Heart right ventricle (tissue), 16 donors: Measurements from ENCODE around the gene KNDC1. TPM values are rescaled to one million over a fixed set of nuclear protein-coding genes. Genes with fewer than 3 reads are reported as not detected.

Experiments
- ATAC-seq, 8 donors: fragments of 200-7000 bp; cut with Tn5 transposase; one replicate each; pipeline ENCODE4 v1.9.1; 2020; ENCODE audit warnings: mild to moderate bottlenecking in 8 of 8, moderate library complexity in 8 of 8, moderate number of reproducible peaks in 1 of 8
- DNase-seq, 2 donors: peaks; one replicate each; pipeline ENCODE4 v3.0.0-alpha.2; 2020
- H3K27ac ChIP-seq, 10 donors: fragments of 200-600 bp; sonication (generic) in 2 of 10; one replicate each; pipeline versions ENCODE4 v1.5.0 to v1.8.0; 2020 to 2022; ENCODE audit warnings: mild to moderate bottlenecking in 3 of 10
- H3K27me3 ChIP-seq, 7 donors: fragments of 200-600 bp; one replicate each; pipeline ENCODE4 v1.8.0; 2021 to 2022; ENCODE audit warnings: mild to moderate bottlenecking in 2 of 7
- H3K36me3 ChIP-seq, 9 donors: fragments of 200-600 bp; sonication (generic) in 1 of 9; one replicate each; pipeline versions ENCODE4 v1.5.0 to v1.8.0; 2020 to 2022; ENCODE audit warnings: mild to moderate bottlenecking in 2 of 9
- H3K4me1 ChIP-seq, 9 donors: fragments of 200-600 bp; sonication (generic) in 1 of 9; one replicate each; pipeline versions ENCODE4 v1.5.0 to v1.8.0; 2020 to 2022; ENCODE audit warnings: mild to moderate bottlenecking in 4 of 9
- H3K4me3 ChIP-seq, 10 donors: fragments of 200-600 bp; sonication (generic) in 2 of 10; one replicate each; pipeline versions ENCODE4 v1.5.0 to v1.8.0; 2020 to 2022; ENCODE audit warnings: mild to moderate bottlenecking in 7 of 10, moderate library complexity in 2 of 10
- H3K9me3 ChIP-seq, 11 donors: fragments of 200-600 bp in 10 of 11; sonication (generic) in 2 of 11; one replicate each; pipeline versions ENCODE4 v1.5.0 to v1.8.0; 2013 to 2022; ENCODE audit warnings: mild to moderate bottlenecking in 2 of 11, control low read depth in 1 of 11, moderate library complexity in 1 of 11
- CTCF ChIP-seq, 9 donors: fragments of 200-600 bp; sonication (generic) in 2 of 9; IDR thresholded peaks; one replicate each; pipeline versions ENCODE4 v1.5.0 to v1.8.0; 2021 to 2022; ENCODE audit warnings: antibody characterized with exemption in 9 of 9, mild to moderate bottlenecking in 5 of 9, moderate library complexity in 1 of 9
- WGBS, 2 donors: extraction: QIAGEN DNeasy Blood & Tissue Kit; methylation state at CpG; one replicate each; pipeline ENCODE4 v1.1.7; 2013; ENCODE audit warnings: inconsistent platforms in 1 of 2; 5-methylcytosine and 5-hydroxymethylcytosine counted together
- intact Hi-C, 10 donors: fragments of 100-400 bp; cut with DNase I; formaldehyde crosslinking; loops; one replicate each; pipeline versions ENCODE4 v1.11.1 to v1.14.2; 2022
- polyA plus RNA-seq, 2 donors: library from polyadenylated mRNA; stranded (reverse); fragments of 200-250 nt; gene quantifications; one replicate each; pipeline ENCODE4 v1.2.3, GENCODE V29; 2013
- total RNA-seq, 10 donors: library from RNA; stranded (reverse); fragmentation: NEBNext Ultra II Directional in 3 of 10; extraction: Animal tissue kit (Norgen Biotek cat#: 25700) in 3 of 10; gene quantifications; one replicate each; pipeline versions ENCODE4 v1.2.1 to v1.2.4, GENCODE V29; 2021 to 2023
- donor health status: Arrhythmogenic right ventricular cardiomyopathy.
- donor health status: ischemic (EF 13 %, LVEDD 7.1; RV severe dilation, severe dysfunction).
- donor health status: healthy with polysubstance abuse.
- donor health status: DM: no; HTN: yes; CAD: no.
- donor health status: DM: no; HTN: no; CAD: no.
- donor health status: ischemic (EF 25% LVEDD 6.9; RV normal size, moderate dysfunction).
- donor health status: ischemic (EF 25% LVEDD 5.7; RV mildly dilated, moderate dysfunction).
- donor health status: healthy.
- donor health status: DM: yes; HTN: yes; CAD: no.
- donor health status: Ischemic cardiomyopathy.
- donor health status: ischemic (EF 35%, LVEDD 5.7; RV mildly dilated, moderate dysfunction).
- donor health status: nonischemic (EF 11% LVEDD 7.7; RV severe dilation, severe dysfunction).
- donor health status: DM: yes; HTN: yes; CAD: no.
- donor health status: PGD.
- donor health status: ischemic (EF 29% LVEDD 5.4; RV normal size, mild dysfunction).
- donor health status: nonischemic (EF 23%, LVEDD 6.1; RV moderate dilation, normal function).

The KNDC1 gene
- total and polyA plus RNA-seq, 12 donors: 0.04 to 0.88 (median 0.14) TPM; not detected in 3

GRCh38 chr10:133154996-133155778 lies 4.8 kb upstream of the KNDC1 start:
- TF ChIP-seq CTCF (IDR thresholded peaks at IDR 0.05): no peak
- Histone ChIP-seq H3K4me3 (no peak overlapping the region), H3K9me3 (peaks cover 0 to 2% (median 0%) of the 10 kb centered on the region in 11 donors), H3K4me1 (no peaks in the 10 kb centered on the region), H3K27me3 (peaks cover 0 to 43% (median 33%) of the 10 kb centered on the region in 7 donors), H3K36me3 (no peaks in the 10 kb centered on the region), H3K27ac (no peak overlapping the region)
- WGBS, 2 donors: 90 to 92% methylated on average over 29 to 30 of the region's 30 CpGs
- intact Hi-C loops: no loop called here
- ATAC-seq (no peak), DNase-seq (no peak)

- Histone ChIP-seq H3K9me3 (no peaks in the 10 kb centered on the region), H3K4me1 (peaks cover 8 to 17% (median 12%) of the 10 kb centered on the region in 9 donors), H3K4me3 (no peak overlapping the region), H3K27ac (no peak overlapping the region), H3K27me3 (peaks cover 8 to 46% (median 38%) of the 10 kb centered on the region in 7 donors), H3K36me3 (no peaks in the 10 kb centered on the region)
- DNase-seq (no peak), ATAC-seq (no peak)
- intact Hi-C loops: no loop called here
- TF ChIP-seq CTCF (IDR thresholded peaks at IDR 0.05): no peak
- WGBS, 2 donors: 71 to 74% methylated on average over 24 of the region's 24 CpGs
Observed at GRCh38 chr10:133156674-133157579, 3.1 kb upstream of the KNDC1 start.

- Histone ChIP-seq H3K4me3 (no peak overlapping the region), H3K27me3 (peaks cover 13 to 49% (median 40%) of the 10 kb centered on the region in 7 donors), H3K4me1 (peaks cover 8 to 17% (median 12%) of the 10 kb centered on the region in 9 donors), H3K9me3 (no peaks in the 10 kb centered on the region), H3K27ac (no peak overlapping the region), H3K36me3 (no peaks in the 10 kb centered on the region)
- ATAC-seq (no peak), DNase-seq (no peak)
- TF ChIP-seq CTCF (IDR thresholded peaks at IDR 0.05): no peak
- WGBS, 2 donors: 73% methylated on average over 34 of the region's 34 CpGs
- intact Hi-C loops: no loop called here
Observed at GRCh38 chr10:133157662-133158436, 2.2 kb upstream of the KNDC1 start.

GRCh38 chr10:133158437-133158755 lies 1.6 kb upstream of the KNDC1 start:
- H3K4me1 ChIP-seq: peaks cover 8 to 17% (median 12%) of the 10 kb centered on the region in 9 donors
- intact Hi-C loops: no loop called here
- peaks cover 13 to 50% (median 41%) of the 10 kb centered on the region in 7 donors for H3K27me3 ChIP-seq
- TF ChIP-seq CTCF (IDR thresholded peaks at IDR 0.05): no peak
- no peak overlapping the region for H3K4me3 ChIP-seq
- H3K27ac ChIP-seq: no peak overlapping the region
- no peaks in the 10 kb centered on the region for H3K36me3 ChIP-seq
- peak in 1 of 8 donors; percentile 11 for ATAC-seq
- 62 to 68% methylated on average over 12 of the region's 12 CpGs for WGBS, 2 donors
- no peaks in the 10 kb centered on the region for H3K9me3 ChIP-seq
- DNase-seq: no peak
